Gastrocnemius medialis (tissue), 4 donors: Measurements from ENCODE around the gene TBC1D8. TPM values are rescaled to one million over a fixed set of nuclear protein-coding genes. Genes with fewer than 3 reads are reported as not detected.

Experiments
- ATAC-seq, 2 donors: fragments of 150-250 bp; one replicate each; pipeline ENCODE4 v1.9.1; 2016
- DNase-seq, 2 donors: peaks; one replicate each; pipeline ENCODE4 v3.0.0-alpha.2; 2019
- H3K27ac ChIP-seq, 4 donors: fragments of 200-600 bp; sonication (generic); 1 replicate in 1 of 4; 2 replicates in 3 of 4; pipeline ENCODE4 v1.5.1; 2016 to 2018; ENCODE audit warnings: mild to moderate bottlenecking in 2 of 4, moderate library complexity in 1 of 4
- H3K27me3 ChIP-seq, 3 donors: fragments of 200-600 bp; sonication (generic) in 2 of 3; 1 replicate in 1 of 3; 2 replicates in 2 of 3; pipeline versions ENCODE4 v1.5.1 to v1.6.0; 2016 to 2019; ENCODE audit warnings: mild to moderate bottlenecking in 1 of 3, moderate library complexity in 1 of 3
- H3K36me3 ChIP-seq, 2 donors: fragments of 200-600 bp; sonication (generic) in 1 of 2; one replicate each; pipeline ENCODE4 v1.5.1; 2017 to 2018
- H3K4me1 ChIP-seq, 2 donors: fragments of 200-600 bp; sonication (generic) in 1 of 2; one replicate each; pipeline ENCODE4 v1.5.1; 2016 to 2017; ENCODE audit warnings: mild to moderate bottlenecking in 2 of 2
- H3K4me3 ChIP-seq, 4 donors: fragments of 200-600 bp; sonication (generic) in 3 of 4; 1 replicate in 1 of 4; 2 replicates in 3 of 4; pipeline ENCODE4 v1.5.1; 2016 to 2019; ENCODE audit warnings: mild to moderate bottlenecking in 2 of 4
- H3K9me3 ChIP-seq, 3 donors: fragments of 200-600 bp; sonication (generic) in 2 of 3; 1 replicate in 1 of 3; 2 replicates in 2 of 3; pipeline ENCODE4 v1.5.1; 2016 to 2019
- CTCF ChIP-seq, 5 experiments: fragments of 450-650 bp in 3 of 5; fragments of 200-600 bp in 2 of 5; sonication (generic) in 2 of 5; IDR thresholded peaks in 4 of 5; conservative IDR thresholded peaks in 1 of 5; 1 replicate in 4 of 5; 2 replicates in 1 of 5; pipeline ENCODE4 v1.5.1; 2016 to 2019; ENCODE audit warnings: antibody characterized with exemption in 5 of 5, mild to moderate bottlenecking in 3 of 5, moderate library complexity in 3 of 5
- POLR2A ChIP-seq, 2 donors: fragments of 450-650 bp; IDR thresholded peaks; one replicate each; pipeline ENCODE4 v1.6.1; 2017; ENCODE audit warnings: antibody characterized with exemption in 2 of 2, mild to moderate bottlenecking in 2 of 2, moderate library complexity in 2 of 2
- in situ Hi-C, 4 donors: fragments of 200-750 bp; cut with MboI; loops; one replicate each; pipeline versions ENCODE4 v1.15.0 to v1.8.0; 2017; ENCODE audit warnings: low sequenced_read_pairs in 4 of 4
- intact Hi-C: fragments of 100-400 bp; cut with DNase I; formaldehyde crosslinking; loops from one replicate; pipeline ENCODE4 v1.15.1; 2023; ENCODE audit warnings: low total_unique reads
- total RNA-seq, 4 donors: library from RNA; depleted of rRNA; stranded (reverse); fragments of >200 nt; gene quantifications; one replicate each; pipeline versions ENCODE4 v1.1.0 to v1.2.3, GENCODE V29; 2016

TBC1D8 gene
- total RNA-seq, 4 donors from 2014 or later = 103 to 298 (median 201) TPM

- no peak for ATAC-seq
- H3K27ac ChIP-seq = peak overlapping the region; percentile 26 to 50 (median 32)
- peaks cover 2 to 54% of the 10 kb centered on the region in 2 donors for H3K36me3 ChIP-seq
- in situ Hi-C loops (no loop called here), intact Hi-C loops (loop anchor here (2.0 to 5.0 kb wide), 3 partner anchors 40 to 195 kb away; no protein-coding TSS in a partner anchor)
- no peaks in the 10 kb centered on the region for H3K27me3 ChIP-seq
- DNase-seq = no peak
- H3K4me3 ChIP-seq = no peak overlapping the region
- peaks cover 9 to 21% of the 10 kb centered on the region in 2 donors for H3K4me1 ChIP-seq
- no peaks in the 10 kb centered on the region for H3K9me3 ChIP-seq
- TF ChIP-seq CTCF (IDR thresholded peaks at IDR 0.05 in 4 of 5, conservative IDR thresholded peaks at IDR 0.05 in 1 of 5) = no peak
- TF ChIP-seq POLR2A (IDR thresholded peaks at IDR 0.05) = no peak
These were observed 139.0 kb downstream of the TBC1D8 start for GRCh38 chr2:101012054-101012705.

GRCh38 chr2:101011152-101011551 is 140.0 kb downstream of the TBC1D8 start:
- ATAC-seq (no peak), DNase-seq (no peak)
- Histone ChIP-seq H3K27ac (peak overlapping the region in 2 of 4 donors; percentile 12 to 50), H3K9me3 (no peaks in the 10 kb centered on the region), H3K4me1 (peaks cover 9 to 21% of the 10 kb centered on the region in 2 donors), H3K36me3 (peaks cover 0 to 59% of the 10 kb centered on the region in 2 donors), H3K4me3 (no peak overlapping the region), H3K27me3 (no peaks in the 10 kb centered on the region)
- TF ChIP-seq CTCF (IDR thresholded peaks at IDR 0.05 in 4 of 5, conservative IDR thresholded peaks at IDR 0.05 in 1 of 5) (no peak), POLR2A (IDR thresholded peaks at IDR 0.05) (no peak)
- intact Hi-C loops (loop anchor here (5.0 kb wide), 2 partner anchors 41 to 196 kb away; no protein-coding TSS in a partner anchor), in situ Hi-C loops (no loop called here)

- intact Hi-C loops = no loop called here
- in situ Hi-C loops = loop anchor here (5.0 to 10.0 kb wide), 3 partner anchors 145 to 150 kb away; partner anchors contain the start of gene TBC1D8 (in 2 of the 4)
- no peak for DNase-seq
- peak overlapping the region; percentile 57 to 69 (median 62) for H3K27ac ChIP-seq
- peaks cover 0 to 82% of the 10 kb centered on the region in 2 donors for H3K36me3 ChIP-seq
- ATAC-seq = no peak
- no peaks in the 10 kb centered on the region for H3K27me3 ChIP-seq
- peaks cover 17 to 26% of the 10 kb centered on the region in 2 donors for H3K4me1 ChIP-seq
- H3K9me3 ChIP-seq = no peaks in the 10 kb centered on the region
- H3K4me3 ChIP-seq = no peak overlapping the region
- TF ChIP-seq POLR2A (IDR thresholded peaks at IDR 0.05) (no peak), CTCF (IDR thresholded peaks at IDR 0.05 in 4 of 5, conservative IDR thresholded peaks at IDR 0.05 in 1 of 5) (no peak)
These were observed 143.5 kb downstream of the TBC1D8 start for GRCh38 chr2:101007415-101008345.

DNA sequence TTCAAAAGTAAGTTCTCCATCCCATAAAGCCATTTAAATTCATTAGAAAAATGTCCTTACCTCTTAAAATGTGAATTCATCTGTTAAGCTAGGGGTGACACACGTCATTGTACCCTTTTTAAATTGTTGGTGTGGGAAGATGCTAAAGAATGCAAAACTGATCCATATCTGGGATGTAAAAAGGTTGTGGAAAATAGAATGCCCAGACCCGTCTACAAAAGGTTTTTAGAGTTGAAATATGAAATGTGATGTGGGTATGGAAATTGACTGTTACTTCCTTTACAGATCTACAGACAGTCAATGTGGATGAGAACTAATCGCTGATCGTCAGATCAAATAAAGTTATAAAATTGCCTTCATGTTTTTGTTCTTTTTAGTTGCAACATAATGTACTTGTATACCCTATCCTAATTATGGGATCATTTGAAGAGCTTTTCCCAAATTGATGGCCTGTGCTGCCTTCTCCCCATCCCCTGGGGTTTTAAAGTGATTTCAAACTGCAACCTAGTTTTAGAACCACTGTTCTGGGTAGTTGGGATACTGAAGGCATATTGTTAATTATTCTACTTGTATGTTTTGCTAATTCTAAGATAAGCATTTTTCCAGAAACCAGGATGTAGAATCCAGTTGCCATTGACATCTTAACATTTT is 145.0 kb downstream of the TBC1D8 start:
- DNase-seq (no peak), ATAC-seq (no peak)
- TF ChIP-seq POLR2A (IDR thresholded peaks at IDR 0.05) = no peak
- no peak for TF ChIP-seq CTCF (IDR thresholded peaks at IDR 0.05 in 4 of 5, conservative IDR thresholded peaks at IDR 0.05 in 1 of 5)
- Histone ChIP-seq H3K4me3 (no peak overlapping the region), H3K27ac (peak overlapping the region in 1 of 4 donors; percentile 91), H3K36me3 (peaks cover 0 to 73% of the 10 kb centered on the region in 2 donors), H3K4me1 (peaks cover 23 to 24% of the 10 kb centered on the region in 2 donors), H3K27me3 (no peaks in the 10 kb centered on the region), H3K9me3 (no peaks in the 10 kb centered on the region)
- intact Hi-C loops = no loop called here
- in situ Hi-C loops = loop anchor here (5.0 to 10.0 kb wide), 3 partner anchors 146 to 151 kb away; partner anchors contain the start of gene TBC1D8 (in 2 of the 4)
